Measurements from ENCODE around the gene DYRK1A.

The DYRK1A gene

DNA sequence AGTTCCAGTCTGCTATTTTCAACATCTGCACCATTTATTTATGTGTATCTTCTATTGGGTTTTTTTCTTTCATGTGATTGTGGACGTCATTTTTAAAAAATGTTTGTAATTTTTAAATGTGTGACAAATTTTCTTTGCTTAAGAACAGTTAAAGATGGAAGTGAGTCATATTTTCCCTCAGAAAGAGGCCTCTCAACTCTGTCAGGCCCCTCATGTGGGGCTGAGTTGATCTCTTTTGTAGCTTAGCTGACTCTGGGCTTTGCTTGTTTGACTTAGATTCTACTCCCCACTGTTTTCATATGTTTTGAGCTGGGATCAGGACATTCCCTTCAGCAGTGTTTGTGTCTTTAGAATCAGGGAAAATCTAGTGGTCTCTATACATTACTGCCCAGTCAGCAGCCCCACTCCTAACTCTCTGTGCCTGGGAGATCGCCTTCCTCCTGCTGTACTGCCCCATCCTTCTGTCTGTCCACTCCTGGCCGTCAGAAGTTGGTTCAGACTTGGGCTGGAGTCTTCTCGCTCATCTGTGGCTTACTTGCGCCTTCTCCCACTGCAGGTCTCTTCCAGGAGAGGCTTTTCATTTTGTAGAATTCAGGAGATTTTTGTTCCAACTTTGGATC is 137.4 kb downstream of the DYRK1A start:
- no peaks in the 10 kb centered on the region for H3K4me1 ChIP-seq (ENCODE audit: control insufficient read depth, insufficient read depth, low read length)
- H3K4me3 ChIP-seq (ENCODE audit: low read depth, low read length), result no peak overlapping the region
- ChIA-PET POLR2A (no interaction called here), CTCF (interaction anchor here (0.7 to 1.6 kb wide), 3 partner anchors 8 to 554 kb away, joined by 3 to 6 read pairs (median 4); no protein-coding TSS in a partner anchor)
- TF ChIP-seq ZNF768 (tag by site-specific recombination; IDR thresholded peaks at IDR 0.05), result no peak
- TF ChIP-seq, protein P1, sequence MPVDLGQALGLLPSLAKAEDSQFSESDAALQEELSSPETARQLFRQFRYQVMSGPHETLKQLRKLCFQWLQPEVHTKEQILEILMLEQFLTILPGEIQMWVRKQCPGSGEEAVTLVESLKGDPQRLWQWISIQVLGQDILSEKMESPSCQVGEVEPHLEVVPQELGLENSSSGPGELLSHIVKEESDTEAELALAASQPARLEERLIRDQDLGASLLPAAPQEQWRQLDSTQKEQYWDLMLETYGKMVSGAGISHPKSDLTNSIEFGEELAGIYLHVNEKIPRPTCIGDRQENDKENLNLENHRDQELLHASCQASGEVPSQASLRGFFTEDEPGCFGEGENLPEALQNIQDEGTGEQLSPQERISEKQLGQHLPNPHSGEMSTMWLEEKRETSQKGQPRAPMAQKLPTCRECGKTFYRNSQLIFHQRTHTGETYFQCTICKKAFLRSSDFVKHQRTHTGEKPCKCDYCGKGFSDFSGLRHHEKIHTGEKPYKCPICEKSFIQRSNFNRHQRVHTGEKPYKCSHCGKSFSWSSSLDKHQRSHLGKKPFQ (tag by site-specific recombination; IDR thresholded peaks at IDR 0.05), result no peak
- TF ChIP-seq ZNF114 (tag by site-specific recombination; IDR thresholded peaks at IDR 0.05), result no peak
- TF ChIP-seq ZNF548 (tag by site-specific recombination; IDR thresholded peaks at IDR 0.05), result no peak
- TF ChIP-seq, protein P2, sequence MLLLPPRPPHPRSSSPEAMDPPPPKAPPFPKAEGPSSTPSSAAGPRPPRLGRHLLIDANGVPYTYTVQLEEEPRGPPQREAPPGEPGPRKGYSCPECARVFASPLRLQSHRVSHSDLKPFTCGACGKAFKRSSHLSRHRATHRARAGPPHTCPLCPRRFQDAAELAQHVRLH (tag by site-specific recombination; IDR thresholded peaks at IDR 0.05), result no peak
- TF ChIP-seq HOXC10 (CRISPR knock-in tag; IDR thresholded peaks at IDR 0.05), result no peak
- no peak for TF ChIP-seq ZNF747 (tag by site-specific recombination; IDR thresholded peaks at IDR 0.05)
- no peak for TF ChIP-seq ZNF529 (tag by site-specific recombination; IDR thresholded peaks at IDR 0.05; ENCODE audit: insufficient replicate concordance)
- TF ChIP-seq GLI4 (tag by site-specific recombination; IDR thresholded peaks at IDR 0.05), result no peak
- TF ChIP-seq MZF1 (tag by site-specific recombination; IDR thresholded peaks at IDR 0.05; ENCODE audit: borderline replicate concordance), result no peak
- H3K9me3 ChIP-seq (ENCODE audit: control insufficient read depth, insufficient read depth, low read depth, low read length), result no peaks in the 10 kb centered on the region
- H3K36me3 ChIP-seq (ENCODE audit: control insufficient read depth in 2 of 2, insufficient read depth in 1 of 2, low read length in 2 of 2), result peaks cover 51 to 52% of the 10 kb centered on the region in 2 experiments
- H3K27ac ChIP-seq (ENCODE audit: extremely low read depth, low read depth, low read length), result no peak overlapping the region

DNA sequence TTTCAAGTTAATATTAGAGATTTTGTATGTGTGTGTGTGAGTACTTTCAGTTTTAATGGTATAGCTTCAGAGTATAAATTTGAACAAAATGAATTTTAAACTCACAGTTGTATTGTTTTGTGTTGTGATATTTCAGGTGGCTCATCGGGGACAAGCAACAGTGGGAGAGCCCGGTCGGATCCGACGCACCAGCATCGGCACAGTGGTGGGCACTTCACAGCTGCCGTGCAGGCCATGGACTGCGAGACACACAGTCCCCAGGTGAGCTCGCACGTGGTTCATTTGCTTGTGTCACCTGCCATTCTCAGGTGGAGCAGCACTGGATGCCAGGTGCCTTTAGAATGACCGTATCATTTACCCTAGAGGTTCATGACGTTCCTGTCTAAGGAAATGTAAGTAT is 139.4 kb downstream of the DYRK1A start:
- CTCF ChIA-PET, result interaction anchor here (1.0 to 1.3 kb wide), 2 partner anchors 42 to 77 kb away, joined by 3 to 4 read pairs; no protein-coding TSS in a partner anchor
- H3K36me3 ChIP-seq (ENCODE audit: control insufficient read depth in 2 of 2, insufficient read depth in 1 of 2, low read length in 2 of 2), result peaks cover 59 to 69% of the 10 kb centered on the region in 2 experiments
- no peak for TF ChIP-seq FEZF1 (tag by site-specific recombination; IDR thresholded peaks at IDR 0.05)
- no peak for TF ChIP-seq ZFP3 (tag by site-specific recombination; IDR thresholded peaks at IDR 0.05; ENCODE audit: low read depth)
- TF ChIP-seq ZNF112 (tag by site-specific recombination; IDR thresholded peaks at IDR 0.05), result no peak
- no peak for TF ChIP-seq ZNF585B (tag by site-specific recombination; IDR thresholded peaks at IDR 0.05)
- TF ChIP-seq ZNF311 (tag by site-specific recombination; IDR thresholded peaks at IDR 0.05; ENCODE audit: borderline replicate concordance), result no peak
- no peak for TF ChIP-seq ZNF785 (tag by site-specific recombination; IDR thresholded peaks at IDR 0.05)
- no peak for TF ChIP-seq KLF7 (tag by site-specific recombination; IDR thresholded peaks at IDR 0.05; ENCODE audit: borderline replicate concordance)
- TF ChIP-seq, protein P3, sequence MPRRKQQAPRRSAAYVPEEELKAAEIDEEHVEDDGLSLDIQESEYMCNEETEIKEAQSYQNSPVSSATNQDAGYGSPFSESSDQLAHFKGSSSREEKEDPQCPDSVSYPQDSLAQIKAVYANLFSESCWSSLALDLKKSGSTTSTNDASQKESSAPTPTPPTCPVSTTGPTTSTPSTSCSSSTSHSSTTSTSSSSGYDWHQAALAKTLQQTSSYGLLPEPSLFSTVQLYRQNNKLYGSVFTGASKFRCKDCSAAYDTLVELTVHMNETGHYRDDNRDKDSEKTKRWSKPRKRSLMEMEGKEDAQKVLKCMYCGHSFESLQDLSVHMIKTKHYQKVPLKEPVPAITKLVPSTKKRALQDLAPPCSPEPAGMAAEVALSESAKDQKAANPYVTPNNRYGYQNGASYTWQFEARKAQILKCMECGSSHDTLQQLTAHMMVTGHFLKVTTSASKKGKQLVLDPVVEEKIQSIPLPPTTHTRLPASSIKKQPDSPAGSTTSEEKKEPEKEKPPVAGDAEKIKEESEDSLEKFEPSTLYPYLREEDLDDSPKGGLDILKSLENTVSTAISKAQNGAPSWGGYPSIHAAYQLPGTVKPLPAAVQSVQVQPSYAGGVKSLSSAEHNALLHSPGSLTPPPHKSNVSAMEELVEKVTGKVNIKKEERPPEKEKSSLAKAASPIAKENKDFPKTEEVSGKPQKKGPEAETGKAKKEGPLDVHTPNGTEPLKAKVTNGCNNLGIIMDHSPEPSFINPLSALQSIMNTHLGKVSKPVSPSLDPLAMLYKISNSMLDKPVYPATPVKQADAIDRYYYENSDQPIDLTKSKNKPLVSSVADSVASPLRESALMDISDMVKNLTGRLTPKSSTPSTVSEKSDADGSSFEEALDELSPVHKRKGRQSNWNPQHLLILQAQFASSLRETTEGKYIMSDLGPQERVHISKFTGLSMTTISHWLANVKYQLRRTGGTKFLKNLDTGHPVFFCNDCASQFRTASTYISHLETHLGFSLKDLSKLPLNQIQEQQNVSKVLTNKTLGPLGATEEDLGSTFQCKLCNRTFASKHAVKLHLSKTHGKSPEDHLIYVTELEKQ (tag by site-specific recombination; IDR thresholded peaks at IDR 0.05; ENCODE audit: borderline replicate concordance), result no peak
- no peak for TF ChIP-seq KLF9 (tag by site-specific recombination; IDR thresholded peaks at IDR 0.05; ENCODE audit: low read depth)
- TF ChIP-seq ZFP69B (tag by site-specific recombination; IDR thresholded peaks at IDR 0.05), result no peak
- TF ChIP-seq, protein P4, sequence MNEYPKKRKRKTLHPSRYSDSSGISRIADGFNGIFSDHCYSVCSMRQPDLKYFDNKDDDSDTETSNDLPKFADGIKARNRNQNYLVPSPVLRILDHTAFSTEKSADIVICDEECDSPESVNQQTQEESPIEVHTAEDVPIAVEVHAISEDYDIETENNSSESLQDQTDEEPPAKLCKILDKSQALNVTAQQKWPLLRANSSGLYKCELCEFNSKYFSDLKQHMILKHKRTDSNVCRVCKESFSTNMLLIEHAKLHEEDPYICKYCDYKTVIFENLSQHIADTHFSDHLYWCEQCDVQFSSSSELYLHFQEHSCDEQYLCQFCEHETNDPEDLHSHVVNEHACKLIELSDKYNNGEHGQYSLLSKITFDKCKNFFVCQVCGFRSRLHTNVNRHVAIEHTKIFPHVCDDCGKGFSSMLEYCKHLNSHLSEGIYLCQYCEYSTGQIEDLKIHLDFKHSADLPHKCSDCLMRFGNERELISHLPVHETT (tag by site-specific recombination; IDR thresholded peaks at IDR 0.05), result no peak
- no peak for TF ChIP-seq SP3 (tag by site-specific recombination; IDR thresholded peaks at IDR 0.05)
- TF ChIP-seq ZNF366 (tag by site-specific recombination; conservative IDR thresholded peaks at IDR 0.05), result no peak
- TF ChIP-seq ZNF654 (tag by site-specific recombination; IDR thresholded peaks at IDR 0.05; ENCODE audit: low read depth), result no peak
- TF ChIP-seq ZNF174 (tag by site-specific recombination; IDR thresholded peaks at IDR 0.05), result no peak
- TF ChIP-seq ZNF837 (tag by site-specific recombination; IDR thresholded peaks at IDR 0.05), result no peak
- TF ChIP-seq, protein P5, sequence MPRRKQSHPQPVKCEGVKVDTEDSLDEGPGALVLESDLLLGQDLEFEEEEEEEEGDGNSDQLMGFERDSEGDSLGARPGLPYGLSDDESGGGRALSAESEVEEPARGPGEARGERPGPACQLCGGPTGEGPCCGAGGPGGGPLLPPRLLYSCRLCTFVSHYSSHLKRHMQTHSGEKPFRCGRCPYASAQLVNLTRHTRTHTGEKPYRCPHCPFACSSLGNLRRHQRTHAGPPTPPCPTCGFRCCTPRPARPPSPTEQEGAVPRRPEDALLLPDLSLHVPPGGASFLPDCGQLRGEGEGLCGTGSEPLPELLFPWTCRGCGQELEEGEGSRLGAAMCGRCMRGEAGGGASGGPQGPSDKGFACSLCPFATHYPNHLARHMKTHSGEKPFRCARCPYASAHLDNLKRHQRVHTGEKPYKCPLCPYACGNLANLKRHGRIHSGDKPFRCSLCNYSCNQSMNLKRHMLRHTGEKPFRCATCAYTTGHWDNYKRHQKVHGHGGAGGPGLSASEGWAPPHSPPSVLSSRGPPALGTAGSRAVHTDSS (tag by site-specific recombination; IDR thresholded peaks at IDR 0.05), result no peak
- no peak for TF ChIP-seq ZNF391 (tag by site-specific recombination; IDR thresholded peaks at IDR 0.05; ENCODE audit: borderline replicate concordance, low read depth)
- no peak for TF ChIP-seq ZNF10 (tag by site-specific recombination; IDR thresholded peaks at IDR 0.05)
- no peak overlapping the region for H3K4me3 ChIP-seq (ENCODE audit: low read depth, low read length)
- H3K27ac ChIP-seq (ENCODE audit: extremely low read depth, low read depth, low read length), result no peak overlapping the region
- no peaks in the 10 kb centered on the region for H3K9me3 ChIP-seq (ENCODE audit: control insufficient read depth, insufficient read depth, low read depth, low read length)
- H3K4me1 ChIP-seq (ENCODE audit: control insufficient read depth, insufficient read depth, low read length), result no peaks in the 10 kb centered on the region
- POLR2A ChIA-PET, result no interaction called here

Measured in HEK293 (cell line).